Measurements from ENCODE around the gene RASGRP4.

DNA sequence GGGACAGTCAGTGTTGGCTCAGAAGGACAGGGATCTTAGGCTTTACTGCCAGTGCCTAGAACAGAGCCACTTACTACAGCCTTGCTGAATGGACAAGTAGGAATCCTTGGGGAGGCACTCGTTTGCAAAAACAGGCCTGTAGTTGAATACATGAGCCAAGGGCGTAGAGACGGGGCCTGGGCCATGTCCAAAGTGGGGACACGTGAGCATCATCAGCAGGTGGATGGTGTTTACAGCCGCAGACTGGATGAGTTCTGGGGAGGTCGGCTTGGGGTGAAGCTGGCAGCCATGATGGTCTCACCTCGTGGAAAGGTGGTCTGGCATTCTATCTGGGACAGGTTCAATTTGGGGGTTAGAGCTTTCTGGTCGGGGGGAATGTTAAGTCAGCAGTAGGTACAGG, 25.0 kb upstream of the RASGRP4 start:
- TF ChIP-seq CTCF (IDR thresholded peaks at IDR 0.05), result no peak
- no peak for TF ChIP-seq POLR2A (IDR thresholded peaks at IDR 0.05)
- no peak for TF ChIP-seq POLR2AphosphoS5 (IDR thresholded peaks at IDR 0.05)
- TF ChIP-seq EP300 (IDR thresholded peaks at IDR 0.05; ENCODE audit: low read depth), result no peak

Measured in transverse colon (tissue), 4 donors.